Naive B cell (primary cell): ENCODE data around the gene CYP4F8. TPM values are rescaled to one million over a fixed set of nuclear protein-coding genes. Genes with fewer than 3 reads are reported as not detected.
A peak's percentile ranks its signal among the peaks of the same experiment; 100 is the strongest.

ENCODE experiments used
- ATAC-seq, 2 donors: fragments of 150-1000 bp; cut with Tn5 transposase; 2 replicates each; pipeline ENCODE4 v1.10.0; 2021; ENCODE audit warnings: low read depth in 2 of 2, mild to moderate bottlenecking in 2 of 2, moderate library complexity in 2 of 2
- DNase-seq: peaks from one replicate; pipeline ENCODE4 v3.0.0; 2022
- H3K27ac Mint-ChIP-seq, 6 donors: one replicate each; pipeline ENCODE4 v1.8.0; 2020 to 2022; ENCODE audit warnings: mild to moderate bottlenecking in 6 of 6, mixed read lengths in 6 of 6, moderate library complexity in 5 of 6, inconsistent platforms in 2 of 6
- H3K27me3 Mint-ChIP-seq, 3 donors: one replicate each; pipeline ENCODE4 v1.8.0; 2021 to 2022; ENCODE audit warnings: mixed read lengths in 3 of 3, mild to moderate bottlenecking in 1 of 3
- H3K36me3 Mint-ChIP-seq, 2 donors: one replicate each; pipeline ENCODE4 v1.8.0; 2020 to 2022; ENCODE audit warnings: mixed read lengths in 2 of 2, inconsistent platforms in 1 of 2, mild to moderate bottlenecking in 1 of 2
- H3K4me1 Mint-ChIP-seq, 3 donors: one replicate each; pipeline ENCODE4 v1.8.0; 2020 to 2022; ENCODE audit warnings: mixed read lengths in 3 of 3, inconsistent platforms in 1 of 3, mild to moderate bottlenecking in 1 of 3, moderate library complexity in 1 of 3
- H3K4me3 Mint-ChIP-seq, 8 donors: one replicate each; pipeline ENCODE4 v1.8.0; 2020 to 2022; ENCODE audit warnings: mild to moderate bottlenecking in 8 of 8, mixed read lengths in 8 of 8, moderate library complexity in 8 of 8, inconsistent platforms in 2 of 8
- H3K9me3 Mint-ChIP-seq, 7 donors: one replicate each; pipeline ENCODE4 v1.8.0; 2020 to 2022; ENCODE audit warnings: mixed read lengths in 7 of 7, mild to moderate bottlenecking in 5 of 7, inconsistent platforms in 2 of 7, moderate library complexity in 1 of 7
- polyA plus RNA-seq, 6 donors: library from polyadenylated mRNA; unstranded; fragments of 300-500 nt; fragmentation: Illumina TruSeq; gene quantifications; one replicate each; pipeline ENCODE4 v1.2.3, GENCODE V29; 2021; ENCODE audit warnings: low read depth in 6 of 6

CYP4F8 gene
- polyA plus RNA-seq, 6 donors from 2014 or later: not detected

GRCh38 chr19:15623711-15624318, 8.8 kb downstream of the CYP4F8 start:
- H3K27me3 Mint-ChIP-seq: peaks cover 25 to 53% (median 37%) of the 10 kb centered on the region in 3 donors
- H3K36me3 Mint-ChIP-seq: no peaks in the 10 kb centered on the region
- no peak for DNase-seq
- no peak overlapping the region for H3K27ac Mint-ChIP-seq
- no peaks in the 10 kb centered on the region for H3K4me1 Mint-ChIP-seq
- peaks cover 0 to 1% (median 0%) of the 10 kb centered on the region in 7 donors for H3K9me3 Mint-ChIP-seq
- ATAC-seq: no peak
- no peak overlapping the region for H3K4me3 Mint-ChIP-seq

- Mint-ChIP-seq H3K27ac (no peak overlapping the region), H3K4me1 (peaks cover 7 to 8% (median 8%) of the 10 kb centered on the region in 3 donors), H3K36me3 (no peaks in the 10 kb centered on the region)
Measured at GRCh38 chr19:15628236-15629002, 13.4 kb downstream of the CYP4F8 start.

GRCh38 chr19:15629003-15629880, 14.2 kb downstream of the CYP4F8 start:
- ATAC-seq (peak; percentile 94 to 97), DNase-seq (peak; percentile 77)
- Mint-ChIP-seq H3K36me3 (no peaks in the 10 kb centered on the region), H3K4me1 (peaks cover 7 to 8% (median 8%) of the 10 kb centered on the region in 3 donors), H3K4me3 (peak overlapping the region in 1 of 8 donors; percentile 55), H3K9me3 (peaks cover 0 to 7% (median 0%) of the 10 kb centered on the region in 7 donors), H3K27me3 (peaks cover 8 to 35% (median 15%) of the 10 kb centered on the region in 3 donors), H3K27ac (no peak overlapping the region)

More at GRCh38 chr19:15628236-15629002, 13.4 kb downstream of the CYP4F8 start:
- Mint-ChIP-seq H3K9me3 (peaks cover 0 to 7% (median 0%) of the 10 kb centered on the region in 7 donors), H3K4me3 (peak overlapping the region in 1 of 8 donors; percentile 65), H3K27me3 (peaks cover 13 to 41% (median 19%) of the 10 kb centered on the region in 3 donors)
- DNase-seq: no peak
- ATAC-seq: no peak

- H3K27me3 Mint-ChIP-seq: peaks cover 6 to 51% (median 25%) of the 10 kb centered on the region in 3 donors
- H3K4me1 Mint-ChIP-seq: peaks cover 7 to 8% (median 8%) of the 10 kb centered on the region in 3 donors
- H3K9me3 Mint-ChIP-seq: peaks cover 0 to 7% (median 0%) of the 10 kb centered on the region in 7 donors
- no peaks in the 10 kb centered on the region for H3K36me3 Mint-ChIP-seq
- no peak for ATAC-seq
- no peak overlapping the region for H3K27ac Mint-ChIP-seq
- H3K4me3 Mint-ChIP-seq: no peak overlapping the region
- DNase-seq: no peak
Measured at GRCh38 chr19:15631817-15632216, 16.8 kb downstream of the CYP4F8 start.

GRCh38 chr19:15633082-15633835, 18.2 kb downstream of the CYP4F8 start:
- Mint-ChIP-seq H3K9me3 (peaks cover 0 to 7% (median 0%) of the 10 kb centered on the region in 7 donors), H3K4me1 (peaks cover 7 to 8% (median 8%) of the 10 kb centered on the region in 3 donors), H3K27me3 (peaks cover 6 to 56% (median 33%) of the 10 kb centered on the region in 3 donors), H3K27ac (peak overlapping the region in 1 of 6 donors; percentile 44), H3K4me3 (no peak overlapping the region), H3K36me3 (no peaks in the 10 kb centered on the region)
- ATAC-seq (peak; percentile 39 to 51), DNase-seq (no peak)

- DNase-seq (no peak), ATAC-seq (no peak)
- no peak overlapping the region for H3K27ac Mint-ChIP-seq
- H3K9me3 Mint-ChIP-seq: peaks cover 0 to 7% (median 0%) of the 10 kb centered on the region in 7 donors
- peaks cover 6 to 51% (median 33%) of the 10 kb centered on the region in 3 donors for H3K27me3 Mint-ChIP-seq
- H3K4me3 Mint-ChIP-seq: no peak overlapping the region
- H3K4me1 Mint-ChIP-seq: peaks cover 7 to 8% (median 8%) of the 10 kb centered on the region in 3 donors
- no peaks in the 10 kb centered on the region for H3K36me3 Mint-ChIP-seq
Measured at GRCh38 chr19:15634105-15634504, 19.1 kb downstream of the CYP4F8 start.

- Mint-ChIP-seq H3K4me3 (no peak overlapping the region), H3K27ac (no peak overlapping the region)
Measured at GRCh38 chr19:15635016-15635805, 20.2 kb downstream of the CYP4F8 start.

GRCh38 chr19:15636026-15636425, 21.0 kb downstream of the CYP4F8 start:
- H3K36me3 Mint-ChIP-seq: no peaks in the 10 kb centered on the region
- H3K9me3 Mint-ChIP-seq: peaks cover 0 to 7% (median 0%) of the 10 kb centered on the region in 7 donors
- no peak overlapping the region for H3K27ac Mint-ChIP-seq
- peaks cover 12 to 42% (median 38%) of the 10 kb centered on the region in 3 donors for H3K27me3 Mint-ChIP-seq
- H3K4me3 Mint-ChIP-seq: peak overlapping the region in 1 of 8 donors; percentile 44
- ATAC-seq: no peak
- peaks cover 7 to 8% (median 8%) of the 10 kb centered on the region in 3 donors for H3K4me1 Mint-ChIP-seq
- DNase-seq: no peak

More at GRCh38 chr19:15635016-15635805, 20.2 kb downstream of the CYP4F8 start:
- DNase-seq (no peak), ATAC-seq (no peak)
- H3K27me3 Mint-ChIP-seq: peaks cover 13 to 50% (median 39%) of the 10 kb centered on the region in 3 donors
- peaks cover 7 to 8% (median 8%) of the 10 kb centered on the region in 3 donors for H3K4me1 Mint-ChIP-seq
- H3K36me3 Mint-ChIP-seq: no peaks in the 10 kb centered on the region
- H3K9me3 Mint-ChIP-seq: peaks cover 0 to 7% (median 0%) of the 10 kb centered on the region in 7 donors

GRCh38 chr19:15639596-15639995, 24.6 kb downstream of the CYP4F8 start:
- Mint-ChIP-seq H3K27me3 (peaks cover 17 to 55% (median 46%) of the 10 kb centered on the region in 3 donors), H3K4me3 (no peak overlapping the region)
- no peak for ATAC-seq

GRCh38 chr19:15640294-15640903, 25.4 kb downstream of the CYP4F8 start, which contains the start of gene CYP4F3:
CYP4F3 (plus strand) TSS chr19:15640897; CDS start chr19:15641416, 519 bp downstream.
- no peak within 1 kb of the TSS for H3K27ac Mint-ChIP-seq
- DNase-seq (no peak), ATAC-seq (no peak)
- H3K4me3 Mint-ChIP-seq: no peak within 1 kb of the TSS
- H3K27me3 Mint-ChIP-seq: peaks cover 17 to 54% (median 38%) of the 10 kb centered on the region in 3 donors
- H3K36me3 Mint-ChIP-seq: no peaks in the 10 kb centered on the region
- H3K4me1 Mint-ChIP-seq: peaks cover 5 to 6% (median 6%) of the 10 kb centered on the region in 3 donors
- peaks cover 0 to 6% (median 2%) of the 10 kb centered on the region in 7 donors for H3K9me3 Mint-ChIP-seq

More at GRCh38 chr19:15639596-15639995, 24.6 kb downstream of the CYP4F8 start:
- Mint-ChIP-seq H3K4me1 (peaks cover 5 to 6% (median 6%) of the 10 kb centered on the region in 3 donors), H3K9me3 (peaks cover 0 to 5% (median under 1%) of the 10 kb centered on the region in 7 donors), H3K36me3 (no peaks in the 10 kb centered on the region), H3K27ac (no peak overlapping the region)
- no peak for DNase-seq

- peaks cover 0 to 6% (median 2%) of the 10 kb centered on the region in 7 donors for H3K9me3 Mint-ChIP-seq
- H3K4me3 Mint-ChIP-seq: no peak overlapping the region
- DNase-seq (no peak), ATAC-seq (no peak)
- peaks cover 5 to 6% (median 6%) of the 10 kb centered on the region in 3 donors for H3K4me1 Mint-ChIP-seq
- H3K27me3 Mint-ChIP-seq: peaks cover 21 to 52% (median 36%) of the 10 kb centered on the region in 3 donors
- no peaks in the 10 kb centered on the region for H3K36me3 Mint-ChIP-seq
- H3K27ac Mint-ChIP-seq: no peak overlapping the region
Measured at GRCh38 chr19:15640904-15641597, 26.0 kb downstream of the CYP4F8 start.
